B cell (primary cell): ENCODE results near the gene C4BPB. TPM values are rescaled to one million over a fixed set of nuclear protein-coding genes. Genes with fewer than 3 reads are reported as not detected.

ENCODE experiments used
- ATAC-seq: fragments of 200-7000 bp; cut with Tn5 transposase; one replicate; pipeline ENCODE4 v1.10.0; 2021; ENCODE audit warnings: low read depth, mild to moderate bottlenecking, moderate number of reproducible peaks, moderate library complexity
- CTCF ChIA-PET: fragments of 350-600 bp; sonication (Branson Sonifier 250); formaldehyde crosslinking; loops from one replicate; lab custom pipeline; 2021; ENCODE audit warnings: antibody characterized with exemption, inconsistent platforms; lab: Charles Lee
- POLR2A ChIA-PET: fragments of 350-600 bp; sonication (Branson Sonifier 250); formaldehyde crosslinking; loops from one replicate; lab custom pipeline; 2021; ENCODE audit warnings: antibody characterized with exemption; lab: Charles Lee
- DNase-seq: peaks from one replicate; pipeline ENCODE4 v3.0.0; 2013
- H2AFZ ChIP-seq: 2 replicates; pipeline ENCODE4 v1.6.1; 2012; ENCODE audit warnings: mild to moderate bottlenecking, low read depth, low read length; ENCODE audit not compliant: insufficient read depth, poor library complexity, severe bottlenecking
- H3K27ac ChIP-seq, 2 donors: 1 replicate in 1 of 2; 2 replicates in 1 of 2; pipeline ENCODE4 v1.5.1; 2012 to 2013; ENCODE audit warnings: low read length in 2 of 2, mild to moderate bottlenecking in 2 of 2, moderate library complexity in 1 of 2
- H3K27me3 ChIP-seq, 4 experiments: fragments of 200-600 bp in 1 of 4; sonication (generic) in 1 of 4; replicated peaks in 1 of 4; 1 replicate in 2 of 4; 2 replicates in 2 of 4; pipeline versions ENCODE4 v1.6.1 to v1.7.0; 2013 to 2016; ENCODE audit warnings: low read length in 3 of 4, mild to moderate bottlenecking in 2 of 4, mixed read lengths in 1 of 4, moderate library complexity in 1 of 4; ENCODE audit not compliant: insufficient read depth in 4 of 4, control insufficient read depth in 3 of 4; ENCODE audit errors: control extremely low read depth in 1 of 4
- H3K36me3 ChIP-seq, 2 experiments: replicated peaks in 1 of 2; 1 replicate in 1 of 2; 2 replicates in 1 of 2; pipeline versions ENCODE4 v1.6.1 to v1.7.1; 2013; ENCODE audit warnings: low read length in 1 of 2; ENCODE audit not compliant: insufficient read depth in 2 of 2, control insufficient read depth in 1 of 2; ENCODE audit errors: control extremely low read depth in 1 of 2, extremely low read depth in 1 of 2
- H3K4me1 ChIP-seq, 2 donors: fragments of 200-600 bp in 1 of 2; sonication (generic) in 1 of 2; 1 replicate in 1 of 2; 2 replicates in 1 of 2; pipeline versions ENCODE4 v1.5.1 to v1.6.1; 2013 to 2017; ENCODE audit warnings: low read length in 2 of 2; ENCODE audit not compliant: control insufficient read depth in 2 of 2, insufficient read depth in 2 of 2
- H3K4me2 ChIP-seq: replicated peaks from 2 replicates; pipeline ENCODE3; 2012; ENCODE audit warnings: mild to moderate bottlenecking, low read depth, low read length; ENCODE audit not compliant: poor library complexity, severe bottlenecking
- H3K4me3 ChIP-seq, 5 experiments: fragments of 200-600 bp in 1 of 5; sonication (generic) in 1 of 5; 1 replicate in 3 of 5; 2 replicates in 2 of 5; pipeline versions ENCODE4 v1.5.1 to v1.7.0; 2011 to 2016; ENCODE audit warnings: low read length in 4 of 5, mild to moderate bottlenecking in 4 of 5, low read depth in 2 of 5, control low read depth in 1 of 5, moderate library complexity in 1 of 5; ENCODE audit not compliant: insufficient read depth in 1 of 5; ENCODE audit errors: control extremely low read depth in 1 of 5, extremely low read depth in 1 of 5
- H3K79me2 ChIP-seq: fragments of 200-600 bp; sonication (generic); one replicate; pipeline ENCODE4 v1.6.0; 2016; ENCODE audit warnings: low read length; ENCODE audit not compliant: control insufficient read depth, insufficient read depth
- H3K9ac ChIP-seq: fragments of 200-600 bp; sonication (generic); 2 replicates; pipeline ENCODE4 v1.6.1; 2017; ENCODE audit warnings: mild to moderate bottlenecking, low read length, moderate library complexity
- H3K9me3 ChIP-seq, 3 donors: one replicate each; pipeline versions ENCODE4 v1.6.1 to v1.7.1; 2013; ENCODE audit warnings: low read length in 2 of 3; ENCODE audit not compliant: control insufficient read depth in 2 of 3, insufficient read depth in 1 of 3; ENCODE audit errors: control extremely low read depth in 1 of 3
- H4K20me1 ChIP-seq: 2 replicates; pipeline ENCODE4 v1.6.0; 2012; ENCODE audit warnings: mild to moderate bottlenecking, low read length; ENCODE audit not compliant: insufficient read depth, control insufficient read depth, poor library complexity, severe bottlenecking
- H3K27ac Mint-ChIP-seq: one replicate; pipeline ENCODE4 v1.8.0; 2021; ENCODE audit warnings: mixed read lengths
- H3K27me3 Mint-ChIP-seq: one replicate; pipeline ENCODE4 v1.8.0; 2021; ENCODE audit warnings: mixed read lengths
- H3K4me1 Mint-ChIP-seq: one replicate; pipeline ENCODE4 v1.8.0; 2021; ENCODE audit warnings: mixed read lengths
- H3K4me3 Mint-ChIP-seq: one replicate; pipeline ENCODE4 v1.8.0; 2021; ENCODE audit warnings: mixed read lengths
- H3K9me3 Mint-ChIP-seq: one replicate; pipeline ENCODE4 v1.8.0; 2022; ENCODE audit warnings: mixed read lengths; ENCODE audit not compliant: insufficient read depth
- CTCF ChIP-seq: fragments of 200-600 bp; IDR thresholded peaks from one replicate; pipeline ENCODE4 v1.8.0; 2022; ENCODE audit warnings: antibody characterized with exemption, mild to moderate bottlenecking
- EZH2 ChIP-seq: IDR thresholded peaks from 2 replicates; pipeline ENCODE4 v1.6.1; 2012; ENCODE audit warnings: borderline replicate concordance, low read depth, mild to moderate bottlenecking, moderate library complexity, low read length; ENCODE audit not compliant: insufficient read depth, poor library complexity, severe bottlenecking
- WGBS: methylation state at CpG from one replicate; pipeline ENCODE4 v1.1.5; 2013; ENCODE audit warnings: missing lambda C conversion rate; ENCODE audit not compliant: insufficient coverage; 5-methylcytosine and 5-hydroxymethylcytosine counted together
- intact Hi-C: fragments of 100-400 bp; cut with micrococcal nuclease; formaldehyde crosslinking; loops from one replicate; pipeline ENCODE4 v1.10.0; 2022
- polyA plus RNA-seq: library from polyadenylated mRNA; depleted of rRNA; stranded (reverse); fragments of >200 nt; gene quantifications from 2 replicates; pipeline ENCODE4 v1.2.3, GENCODE V29; 2012
- total RNA-seq, 2 donors: library from RNA; stranded (reverse); fragments of 120-200 nt in 1 of 2; gene quantifications; 1 replicate in 1 of 2; 2 replicates in 1 of 2; pipeline versions ENCODE4 v1.2.3 to v1.2.4, GENCODE V29; 2013 to 2022

The C4BPB gene
- total and polyA plus RNA-seq, 2 donors (not counting 1 experiment from before 2014, with no cell fraction given) = 0.34 TPM; not detected in 1

GRCh38 chr1:207052911-207053769, 35.5 kb upstream of the C4BPB start, which contains the start of gene PFKFB2:
Gene PFKFB2, plus strand, starts transcription at chr1:207053275. Its CDS starts 1,443 bp downstream, at chr1:207054718.
- peaks cover 39 to 42% of the 10 kb centered on the region in 2 donors for H3K4me1 ChIP-seq
- ChIA-PET CTCF (interaction anchor here (0.5 to 4.2 kb wide), 13 partner anchors 9 to 447 kb away, joined by 3 to 27 read pairs (median 4); no protein-coding TSS in a partner anchor), POLR2A (interaction anchor here (1.0 to 1.2 kb wide), 3 partner anchors 8 to 446 kb away, joined by 3 to 7 read pairs (median 3); partner anchors contain the start of gene CD55)
- DNase-seq (peak; percentile 98), ATAC-seq (peak; percentile 87)
- H4K20me1 ChIP-seq = no peaks in the 10 kb centered on the region
- peak within 1 kb of the TSS; percentile 99 for H3K27ac Mint-ChIP-seq
- no peaks in the 10 kb centered on the region for H3K27me3 Mint-ChIP-seq
- peak within 1 kb of the TSS; percentile 86 for H2AFZ ChIP-seq
- peak within 1 kb of the TSS; percentile 84 for H3K4me2 ChIP-seq
- H3K9ac ChIP-seq = peak within 1 kb of the TSS; percentile 84
- WGBS = 7% methylated on average over 50 of the region's 56 CpGs
- no peaks in the 10 kb centered on the region for H3K9me3 Mint-ChIP-seq
- H3K36me3 ChIP-seq = peaks cover 5 to 13% of the 10 kb centered on the region in 2 experiments
- peak within 1 kb of the TSS; percentile 53 to 92 (median 73) for H3K4me3 ChIP-seq
- H3K4me1 Mint-ChIP-seq = peaks cover 53% of the 10 kb centered on the region
- H3K27me3 ChIP-seq = no peaks in the 10 kb centered on the region
- peak within 1 kb of the TSS; percentile 99 for H3K4me3 Mint-ChIP-seq
- H3K27ac ChIP-seq = peak within 1 kb of the TSS; percentile 87 to 96
- H3K9me3 ChIP-seq = no peaks in the 10 kb centered on the region
- intact Hi-C loops = loop anchor here (1.0 to 10.0 kb wide), 6 partner anchors 131 to 496 kb away; partner anchors contain the start of genes CD55, CR1, DYRK3 and FCMR
- peaks cover 30% of the 10 kb centered on the region for H3K79me2 ChIP-seq
- TF ChIP-seq EZH2 = no peak
- TF ChIP-seq CTCF = peak; percentile 10
